ENCODE measurements around the gene AKAP6.

The AKAP6 gene

GRCh38 chr14:32827514-32827913, 498.4 kb downstream of the AKAP6 start:
- no peak for FAIRE-seq
- no peak for DNase-seq (ENCODE audit: insufficient read length)
- TF ChIP-seq POLR2AphosphoS5 (IDR thresholded peaks at IDR 0.05; ENCODE audit: low read depth, low read length) (no peak), POLR2A (IDR thresholded peaks at IDR 0.05; ENCODE audit: low read depth, low read length) (no peak), TAF1 (IDR thresholded peaks at IDR 0.05; ENCODE audit: borderline replicate concordance, low read depth, low read length) (no peak)

GRCh38 chr14:32835924-32836323, 506.8 kb downstream of the AKAP6 start:
- no peak for DNase-seq (ENCODE audit: insufficient read length)
- TF ChIP-seq POLR2A (IDR thresholded peaks at IDR 0.05; ENCODE audit: low read depth, low read length) (no peak), TAF1 (IDR thresholded peaks at IDR 0.05; ENCODE audit: borderline replicate concordance, low read depth, low read length) (no peak), POLR2AphosphoS5 (IDR thresholded peaks at IDR 0.05; ENCODE audit: low read depth, low read length) (no peak)
- no peak for FAIRE-seq

- DNase-seq (ENCODE audit: insufficient read length) (no peak), FAIRE-seq (no peak)
- TF ChIP-seq POLR2AphosphoS5 (IDR thresholded peaks at IDR 0.05; ENCODE audit: low read depth, low read length) = no peak
- TF ChIP-seq POLR2A (IDR thresholded peaks at IDR 0.05; ENCODE audit: low read depth, low read length) = no peak
- no peak for TF ChIP-seq TAF1 (IDR thresholded peaks at IDR 0.05; ENCODE audit: borderline replicate concordance, low read depth, low read length)
These were observed 512.6 kb downstream of the AKAP6 start for GRCh38 chr14:32841698-32842097.

- TF ChIP-seq POLR2AphosphoS5 (IDR thresholded peaks at IDR 0.05; ENCODE audit: low read depth, low read length) (no peak), TAF1 (IDR thresholded peaks at IDR 0.05; ENCODE audit: borderline replicate concordance, low read depth, low read length) (no peak), POLR2A (IDR thresholded peaks at IDR 0.05; ENCODE audit: low read depth, low read length) (no peak)
- DNase-seq (ENCODE audit: insufficient read length) (no peak), FAIRE-seq (no peak)
These were observed 517.8 kb downstream of the AKAP6 start for GRCh38 chr14:32846821-32847365.

GRCh38 chr14:32847867-32848266, 518.8 kb downstream of the AKAP6 start:
- no peak for DNase-seq (ENCODE audit: insufficient read length)
- TF ChIP-seq POLR2AphosphoS5 (IDR thresholded peaks at IDR 0.05; ENCODE audit: low read depth, low read length) (no peak), POLR2A (IDR thresholded peaks at IDR 0.05; ENCODE audit: low read depth, low read length) (no peak), TAF1 (IDR thresholded peaks at IDR 0.05; ENCODE audit: borderline replicate concordance, low read depth, low read length) (no peak)
- FAIRE-seq = no peak

- TF ChIP-seq POLR2A (IDR thresholded peaks at IDR 0.05; ENCODE audit: low read depth, low read length) (no peak), TAF1 (IDR thresholded peaks at IDR 0.05; ENCODE audit: borderline replicate concordance, low read depth, low read length) (no peak), POLR2AphosphoS5 (IDR thresholded peaks at IDR 0.05; ENCODE audit: low read depth, low read length) (no peak)
- FAIRE-seq = no peak
- no peak for DNase-seq (ENCODE audit: insufficient read length)
These were observed 536.8 kb downstream of the AKAP6 start for GRCh38 chr14:32865827-32866376.

GRCh38 chr14:32883188-32883587, 554.1 kb downstream of the AKAP6 start:
- FAIRE-seq (no peak), DNase-seq (ENCODE audit: insufficient read length) (no peak)
- TF ChIP-seq POLR2A (IDR thresholded peaks at IDR 0.05; ENCODE audit: low read depth, low read length) (no peak), POLR2AphosphoS5 (IDR thresholded peaks at IDR 0.05; ENCODE audit: low read depth, low read length) (no peak), TAF1 (IDR thresholded peaks at IDR 0.05; ENCODE audit: borderline replicate concordance, low read depth, low read length) (no peak)
